Panc1 (cell line): ENCODE results near the gene SERPINA9.
"Not testable (repeated sequence)": the region's sequence is repeated elsewhere in the genome, so short reads cannot be mapped to it uniquely, and the experiment has no call there.

ENCODE experiments used
- POLR2AphosphoS5 ChIP-seq: IDR thresholded peaks from 2 replicates; pipeline ENCODE4 v1.6.1; 2012; ENCODE audit warnings: mild to moderate bottlenecking, low read depth, low read length, moderate library complexity
- SIN3A ChIP-seq: IDR thresholded peaks from 2 replicates; pipeline ENCODE4 v1.6.1; 2012; ENCODE audit warnings: low read depth, mild to moderate bottlenecking, low read length, moderate library complexity, borderline replicate concordance; ENCODE audit not compliant: insufficient read depth
- TCF7L2 ChIP-seq: IDR thresholded peaks from 2 replicates; pipeline ENCODE4 v1.6.1; 2011; ENCODE audit warnings: mild to moderate bottlenecking, low read depth, low read length, inconsistent platforms
- TF ChIP-seq, protein P1 (sequence below): fragments of 450-650 bp; IDR thresholded peaks from 2 replicates; pipeline ENCODE4 v1.5.1; 2017; ENCODE audit warnings: mild to moderate bottlenecking

DNA sequence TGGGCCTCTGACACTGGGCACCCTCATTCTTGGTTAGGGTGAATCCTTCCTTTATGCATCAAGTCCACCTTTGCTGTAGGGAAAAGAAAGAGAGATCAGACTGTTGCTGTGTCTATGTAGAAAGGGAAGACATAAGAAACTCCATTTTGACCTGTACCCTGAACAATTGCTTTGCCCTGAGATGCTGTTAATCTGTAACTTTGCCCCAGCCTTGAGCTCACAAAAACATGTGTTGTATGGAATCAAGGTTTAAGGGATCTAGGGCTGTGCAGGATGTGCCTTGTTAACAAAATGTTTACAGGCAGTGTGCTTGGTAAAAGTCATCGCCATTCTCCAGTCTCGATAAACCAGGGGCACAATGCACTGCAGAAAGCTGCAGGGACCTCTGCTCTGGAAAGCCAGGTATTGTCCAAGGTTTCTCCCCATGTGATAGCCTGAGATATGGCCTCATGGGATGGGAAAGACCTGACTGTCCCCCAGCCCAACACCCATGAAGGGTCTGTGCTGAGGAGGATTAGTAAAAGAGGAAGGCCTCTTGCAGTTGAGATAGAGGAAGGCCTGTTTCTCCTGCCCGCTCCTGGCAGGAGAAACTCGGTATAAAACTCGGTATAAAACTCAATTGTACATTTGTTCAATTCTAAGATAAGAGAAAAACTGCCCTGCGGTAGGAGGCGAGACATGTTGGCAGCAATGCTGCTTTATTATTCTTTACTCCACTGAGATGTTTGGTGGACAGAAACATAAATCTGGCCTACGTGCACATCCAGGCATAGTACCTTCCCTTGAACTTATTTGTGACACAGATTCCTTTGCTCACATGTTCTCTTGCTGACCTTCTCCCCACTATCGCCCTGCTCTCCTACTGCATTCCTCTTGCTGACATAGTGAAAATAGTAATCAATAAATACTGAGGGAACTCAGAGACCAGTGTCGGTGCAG lies 6.4 kb upstream of the SERPINA9 start:
- TF ChIP-seq, protein P1, sequence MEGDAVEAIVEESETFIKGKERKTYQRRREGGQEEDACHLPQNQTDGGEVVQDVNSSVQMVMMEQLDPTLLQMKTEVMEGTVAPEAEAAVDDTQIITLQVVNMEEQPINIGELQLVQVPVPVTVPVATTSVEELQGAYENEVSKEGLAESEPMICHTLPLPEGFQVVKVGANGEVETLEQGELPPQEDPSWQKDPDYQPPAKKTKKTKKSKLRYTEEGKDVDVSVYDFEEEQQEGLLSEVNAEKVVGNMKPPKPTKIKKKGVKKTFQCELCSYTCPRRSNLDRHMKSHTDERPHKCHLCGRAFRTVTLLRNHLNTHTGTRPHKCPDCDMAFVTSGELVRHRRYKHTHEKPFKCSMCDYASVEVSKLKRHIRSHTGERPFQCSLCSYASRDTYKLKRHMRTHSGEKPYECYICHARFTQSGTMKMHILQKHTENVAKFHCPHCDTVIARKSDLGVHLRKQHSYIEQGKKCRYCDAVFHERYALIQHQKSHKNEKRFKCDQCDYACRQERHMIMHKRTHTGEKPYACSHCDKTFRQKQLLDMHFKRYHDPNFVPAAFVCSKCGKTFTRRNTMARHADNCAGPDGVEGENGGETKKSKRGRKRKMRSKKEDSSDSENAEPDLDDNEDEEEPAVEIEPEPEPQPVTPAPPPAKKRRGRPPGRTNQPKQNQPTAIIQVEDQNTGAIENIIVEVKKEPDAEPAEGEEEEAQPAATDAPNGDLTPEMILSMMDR: not testable (repeated sequence)
- TF ChIP-seq POLR2AphosphoS5, SIN3A, TCF7L2: not testable (repeated sequence)
